Neural progenitor cell (in vitro differentiated cells): ENCODE results near the gene LGR6. TPM values are rescaled to one million over a fixed set of nuclear protein-coding genes. Genes with fewer than 3 reads are reported as not detected.

Source experiments
- DNase-seq: peaks from one replicate; pipeline ENCODE4 v3.0.0-alpha.2; 2016; ENCODE audit warnings: low spot score
- H2AFZ ChIP-seq: fragments of 200-600 bp; sonication (generic); replicated peaks from 2 replicates; pipeline ENCODE4 v1.6.1; 2016; ENCODE audit warnings: antibody characterized with exemption
- H3F3A ChIP-seq: fragments of 200-600 bp; sonication (generic); 2 replicates; pipeline ENCODE4 v1.6.1; 2016; ENCODE audit warnings: antibody characterized with exemption, low read depth
- H3K27ac ChIP-seq: fragments of 200-600 bp; sonication (generic); 2 replicates; pipeline ENCODE4 v1.5.1; 2016; ENCODE audit warnings: mild to moderate bottlenecking
- H3K27me3 ChIP-seq: fragments of 200-600 bp; sonication (generic); 2 replicates; pipeline ENCODE4 v1.6.1; 2016; ENCODE audit warnings: mild to moderate bottlenecking, moderate library complexity
- H3K36me3 ChIP-seq: fragments of 200-600 bp; sonication (generic); 2 replicates; pipeline ENCODE4 v1.5.1; 2016
- H3K4me1 ChIP-seq: fragments of 200-600 bp; sonication (generic); 2 replicates; pipeline ENCODE4 v1.6.1; 2016; ENCODE audit warnings: mixed run types
- H3K4me2 ChIP-seq: fragments of 200-600 bp; sonication (generic); 2 replicates; pipeline ENCODE4 v1.6.1; 2016
- H3K4me3 ChIP-seq: fragments of 200-600 bp; sonication (generic); 2 replicates; pipeline ENCODE4 v1.5.1; 2016
- H3K79me2 ChIP-seq: fragments of 200-600 bp; sonication (generic); 2 replicates; pipeline ENCODE4 v1.6.1; 2016; ENCODE audit warnings: low read depth
- H3K9ac ChIP-seq: fragments of 200-600 bp; sonication (generic); 2 replicates; pipeline ENCODE4 v1.6.1; 2016
- H3K9me3 ChIP-seq: fragments of 200-600 bp; sonication (generic); 2 replicates; pipeline ENCODE4 v1.5.1; 2016; ENCODE audit warnings: low read depth
- H4K20me1 ChIP-seq: fragments of 200-600 bp; sonication (generic); 2 replicates; pipeline ENCODE4 v1.6.1; 2016; ENCODE audit warnings: low read depth
- H3K27ac Mint-ChIP-seq: 3 replicates; pipeline ENCODE4 v1.8.0; 2021; ENCODE audit warnings: mixed read lengths
- H3K27me3 Mint-ChIP-seq: 2 replicates; pipeline ENCODE4 v1.8.0; 2022; ENCODE audit warnings: low read depth, mild to moderate bottlenecking, inconsistent platforms, moderate library complexity, mixed read lengths; ENCODE audit not compliant: insufficient read depth
- H3K36me3 Mint-ChIP-seq: 3 replicates; pipeline ENCODE4 v1.8.0; 2021; ENCODE audit warnings: mixed read lengths
- H3K4me1 Mint-ChIP-seq: 3 replicates; pipeline ENCODE4 v1.8.0; 2021; ENCODE audit warnings: mixed read lengths
- H3K4me3 Mint-ChIP-seq: 3 replicates; pipeline ENCODE4 v1.8.0; 2021; ENCODE audit warnings: mild to moderate bottlenecking, moderate library complexity, mixed read lengths
- H3K9me3 Mint-ChIP-seq: 3 replicates; pipeline ENCODE4 v1.8.0; 2020; ENCODE audit warnings: mixed read lengths
- EZH2 ChIP-seq: fragments of 200-600 bp; sonication (generic); IDR thresholded peaks from 2 replicates; pipeline ENCODE4 v1.6.1; 2017; ENCODE audit warnings: antibody characterized with exemption, mild to moderate bottlenecking, moderate library complexity
- EZH2phosphoT487 ChIP-seq: fragments of 200-600 bp; sonication (generic); IDR thresholded peaks from 2 replicates; pipeline ENCODE4 v1.6.1; 2017; ENCODE audit warnings: antibody characterized with exemption
- total RNA-seq: library from RNA; depleted of rRNA; stranded (reverse); fragments of >200 nt; gene quantifications from 2 replicates; pipeline ENCODE4 v1.2.3, GENCODE V29; 2015; ENCODE audit warnings: low replicate concordance
- TF ChIP-seq, protein P1 (sequence below): fragments of 200-600 bp; sonication (generic); IDR thresholded peaks from 2 replicates; pipeline ENCODE4 v1.5.1; 2017; ENCODE audit warnings: antibody characterized with exemption, mild to moderate bottlenecking

The LGR6 gene
- total RNA-seq, 1 donor from 2014 or later = not detected

DNA sequence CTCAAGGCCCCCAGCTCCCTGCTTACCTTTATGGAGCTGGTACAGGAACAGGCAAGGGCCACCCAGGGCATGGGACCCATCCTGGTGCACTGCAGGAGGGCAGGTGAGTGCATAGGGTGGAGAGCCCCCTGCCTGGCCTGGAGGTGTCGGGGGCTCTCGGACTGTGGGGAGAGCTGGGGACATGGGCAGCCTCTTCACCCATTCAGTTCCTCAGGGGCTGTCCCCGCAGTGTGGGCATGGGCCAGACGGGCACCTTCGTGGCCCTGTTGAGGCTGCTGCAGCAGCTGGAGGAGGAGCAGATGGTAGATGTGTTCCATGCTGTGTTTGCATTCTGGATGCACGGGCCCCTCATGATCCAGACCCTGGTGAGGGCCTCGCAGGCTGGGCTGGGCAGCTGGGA is 7.3 kb upstream of the LGR6 start:
- Histone ChIP-seq H2AFZ (no peak overlapping the region), H3K4me2 (no peak overlapping the region), H3K27ac (no peak overlapping the region), H3K27me3 (no peaks in the 10 kb centered on the region), H3K4me1 (peaks cover 4% of the 10 kb centered on the region), H3K79me2 (no peaks in the 10 kb centered on the region), H4K20me1 (no peaks in the 10 kb centered on the region), H3K9me3 (no peaks in the 10 kb centered on the region), H3K4me3 (no peak overlapping the region), H3K36me3 (no peaks in the 10 kb centered on the region), H3K9ac (no peak overlapping the region), H3F3A (peaks cover 4% of the 10 kb centered on the region)
- TF ChIP-seq, protein P1, sequence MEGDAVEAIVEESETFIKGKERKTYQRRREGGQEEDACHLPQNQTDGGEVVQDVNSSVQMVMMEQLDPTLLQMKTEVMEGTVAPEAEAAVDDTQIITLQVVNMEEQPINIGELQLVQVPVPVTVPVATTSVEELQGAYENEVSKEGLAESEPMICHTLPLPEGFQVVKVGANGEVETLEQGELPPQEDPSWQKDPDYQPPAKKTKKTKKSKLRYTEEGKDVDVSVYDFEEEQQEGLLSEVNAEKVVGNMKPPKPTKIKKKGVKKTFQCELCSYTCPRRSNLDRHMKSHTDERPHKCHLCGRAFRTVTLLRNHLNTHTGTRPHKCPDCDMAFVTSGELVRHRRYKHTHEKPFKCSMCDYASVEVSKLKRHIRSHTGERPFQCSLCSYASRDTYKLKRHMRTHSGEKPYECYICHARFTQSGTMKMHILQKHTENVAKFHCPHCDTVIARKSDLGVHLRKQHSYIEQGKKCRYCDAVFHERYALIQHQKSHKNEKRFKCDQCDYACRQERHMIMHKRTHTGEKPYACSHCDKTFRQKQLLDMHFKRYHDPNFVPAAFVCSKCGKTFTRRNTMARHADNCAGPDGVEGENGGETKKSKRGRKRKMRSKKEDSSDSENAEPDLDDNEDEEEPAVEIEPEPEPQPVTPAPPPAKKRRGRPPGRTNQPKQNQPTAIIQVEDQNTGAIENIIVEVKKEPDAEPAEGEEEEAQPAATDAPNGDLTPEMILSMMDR = no peak
- TF ChIP-seq EZH2phosphoT487 = no peak
- H3K27me3 Mint-ChIP-seq = peaks cover 11% of the 10 kb centered on the region
- no peaks in the 10 kb centered on the region for H3K9me3 Mint-ChIP-seq
- DNase-seq = no peak
- H3K4me1 Mint-ChIP-seq = peaks cover 15% of the 10 kb centered on the region
- no peaks in the 10 kb centered on the region for H3K36me3 Mint-ChIP-seq
- H3K27ac Mint-ChIP-seq = no peak overlapping the region
- no peak overlapping the region for H3K4me3 Mint-ChIP-seq

DNA sequence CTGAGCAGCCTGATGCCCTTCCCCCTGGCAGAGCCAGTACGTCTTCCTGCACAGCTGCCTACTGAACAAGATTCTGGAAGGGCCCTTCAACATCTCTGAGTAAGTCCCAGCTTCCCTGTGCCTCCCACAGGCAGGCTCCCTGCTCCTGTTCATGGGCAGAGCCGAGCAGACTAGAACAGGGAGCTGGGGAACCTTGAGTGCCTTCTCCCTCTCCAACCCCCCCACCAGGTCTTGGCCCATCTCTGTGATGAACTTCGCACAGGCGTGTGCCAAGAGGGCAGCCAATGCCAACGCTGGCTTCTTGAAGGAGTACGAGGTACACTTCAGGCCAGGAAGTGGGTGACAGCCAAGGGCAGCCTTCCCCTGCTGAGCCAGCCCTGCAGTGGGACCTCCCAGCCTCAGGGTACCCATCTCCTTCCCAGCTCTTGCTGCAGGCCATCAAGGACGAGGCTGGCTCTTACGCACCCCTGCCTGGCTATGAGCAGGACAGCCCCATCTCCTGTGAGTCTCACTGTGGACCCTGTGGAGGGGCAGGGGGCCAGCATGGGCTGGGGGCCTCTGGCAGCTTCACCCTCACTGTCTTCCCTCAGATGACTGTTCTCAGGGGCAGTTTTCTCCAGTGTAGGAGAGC is 6.4 kb upstream of the LGR6 start:
- Histone ChIP-seq H3K27me3 (no peaks in the 10 kb centered on the region), H3K4me2 (no peak overlapping the region), H3K79me2 (no peaks in the 10 kb centered on the region), H2AFZ (no peak overlapping the region), H3K27ac (no peak overlapping the region), H3K4me3 (no peak overlapping the region), H4K20me1 (no peaks in the 10 kb centered on the region), H3K4me1 (peaks cover 4% of the 10 kb centered on the region), H3F3A (peaks cover 4% of the 10 kb centered on the region), H3K9ac (no peak overlapping the region), H3K36me3 (no peaks in the 10 kb centered on the region), H3K9me3 (no peaks in the 10 kb centered on the region)
- Mint-ChIP-seq H3K9me3 (no peaks in the 10 kb centered on the region), H3K4me3 (no peak overlapping the region), H3K27ac (no peak overlapping the region), H3K27me3 (peaks cover 11% of the 10 kb centered on the region), H3K4me1 (peaks cover 12% of the 10 kb centered on the region), H3K36me3 (no peaks in the 10 kb centered on the region)
- TF ChIP-seq EZH2 = no peak
- TF ChIP-seq EZH2phosphoT487 = no peak
- TF ChIP-seq, protein P1 = no peak
- no peak for DNase-seq

DNA sequence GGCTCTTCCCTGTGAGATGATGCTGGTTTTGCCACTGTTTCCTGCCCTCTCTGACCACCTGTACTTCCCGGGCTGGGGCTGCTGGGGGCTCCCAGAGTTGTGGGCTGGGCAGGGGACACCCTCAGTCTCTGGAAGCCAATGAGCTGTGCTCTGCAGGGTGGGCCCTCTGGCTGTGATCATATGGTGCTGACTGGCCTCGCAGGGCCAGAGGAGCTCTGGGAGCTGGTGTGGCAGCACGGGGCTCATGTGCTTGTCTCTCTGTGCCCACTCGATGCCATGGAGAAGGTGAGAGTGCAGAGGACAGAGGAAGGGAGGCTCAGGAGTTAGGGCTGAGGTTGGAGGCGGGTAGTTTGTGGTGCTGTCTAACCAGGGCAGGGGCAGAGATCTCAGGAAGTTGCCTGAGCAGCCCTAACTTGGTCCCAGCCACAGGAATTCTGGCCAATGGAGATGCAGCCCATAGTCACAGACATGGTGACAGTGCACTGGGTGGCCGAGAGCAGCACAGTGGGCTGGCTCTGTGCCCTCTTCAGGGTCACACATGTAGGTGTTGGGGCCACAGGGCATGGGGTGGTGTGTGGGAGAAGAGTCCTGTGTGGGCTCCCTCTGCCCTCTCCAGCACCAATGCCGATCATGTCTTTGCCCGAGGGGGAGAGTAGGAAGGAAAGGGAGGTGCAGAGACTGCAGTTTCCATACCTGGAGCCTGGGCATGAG is 5.7 kb upstream of the LGR6 start:
- no peak overlapping the region for H3K4me3 ChIP-seq
- Mint-ChIP-seq H3K27ac (no peak overlapping the region), H3K4me1 (peaks cover 12% of the 10 kb centered on the region), H3K4me3 (no peak overlapping the region), H3K9me3 (no peaks in the 10 kb centered on the region), H3K27me3 (peaks cover 15% of the 10 kb centered on the region), H3K36me3 (no peaks in the 10 kb centered on the region)
- peaks cover 4% of the 10 kb centered on the region for H3K4me1 ChIP-seq
- H3F3A ChIP-seq = peaks cover 4% of the 10 kb centered on the region
- no peak for TF ChIP-seq EZH2
- no peak for TF ChIP-seq EZH2phosphoT487
- TF ChIP-seq, protein P1 = no peak
- H4K20me1 ChIP-seq = no peaks in the 10 kb centered on the region
- H3K27ac ChIP-seq = no peak overlapping the region
- H3K79me2 ChIP-seq = no peaks in the 10 kb centered on the region
- no peaks in the 10 kb centered on the region for H3K9me3 ChIP-seq
- no peak for DNase-seq
- H2AFZ ChIP-seq = no peak overlapping the region
- H3K9ac ChIP-seq = no peak overlapping the region
- H3K36me3 ChIP-seq = no peaks in the 10 kb centered on the region
- H3K4me2 ChIP-seq = no peak overlapping the region
- H3K27me3 ChIP-seq = peaks cover 5% of the 10 kb centered on the region
